Endothelial cell (in vitro differentiated cells): Measurements from ENCODE around the gene CCDC194. TPM values are rescaled to one million over a fixed set of nuclear protein-coding genes. Genes with fewer than 3 reads are reported as not detected.
A peak's percentile ranks its signal among the peaks of the same experiment; 100 is the strongest.

Experiments used
- DNase-seq: peaks from one replicate; pipeline ENCODE4 v3.0.0; 2021; ENCODE audit warnings: low spot score
- H3K27ac Mint-ChIP-seq: one replicate; pipeline ENCODE4 v1.8.0; 2021; ENCODE audit warnings: mixed read lengths, inconsistent platforms; ENCODE audit not compliant: unreplicated experiment
- H3K27me3 Mint-ChIP-seq: one replicate; pipeline ENCODE4 v1.8.0; 2021; ENCODE audit warnings: mild to moderate bottlenecking, moderate library complexity, mixed read lengths, inconsistent platforms; ENCODE audit not compliant: unreplicated experiment
- H3K36me3 Mint-ChIP-seq: one replicate; pipeline ENCODE4 v1.8.0; 2021; ENCODE audit warnings: mild to moderate bottlenecking, low read depth, mixed read lengths, inconsistent platforms; ENCODE audit not compliant: unreplicated experiment
- H3K4me1 Mint-ChIP-seq: one replicate; pipeline ENCODE4 v1.8.0; 2021; ENCODE audit warnings: mild to moderate bottlenecking, mixed read lengths, inconsistent platforms; ENCODE audit not compliant: unreplicated experiment
- H3K4me3 Mint-ChIP-seq: one replicate; pipeline ENCODE4 v1.8.0; 2021; ENCODE audit warnings: mild to moderate bottlenecking, mixed read lengths, inconsistent platforms; ENCODE audit not compliant: unreplicated experiment
- H3K9me3 Mint-ChIP-seq: one replicate; pipeline ENCODE4 v1.8.0; 2021; ENCODE audit warnings: mixed read lengths, inconsistent platforms; ENCODE audit not compliant: unreplicated experiment
- total RNA-seq: library from RNA; stranded (reverse); fragmentation: NEBNext Ultra II Directional; extraction: Animal tissue kit (Norgen Biotek cat#: 25700); gene quantifications from one replicate; pipeline ENCODE4 v1.2.1, GENCODE V29; 2021; ENCODE audit not compliant: unreplicated experiment
- TF ChIP-seq, protein P1 (sequence below): fragments of 200-600 bp; sonication (generic); IDR thresholded peaks from one replicate; pipeline ENCODE4 v1.5.0; 2021; ENCODE audit warnings: antibody characterized with exemption; ENCODE audit not compliant: unreplicated experiment

CCDC194 gene
- total RNA-seq, 1 donor from 2014 or later, result 2.7 TPM

DNA sequence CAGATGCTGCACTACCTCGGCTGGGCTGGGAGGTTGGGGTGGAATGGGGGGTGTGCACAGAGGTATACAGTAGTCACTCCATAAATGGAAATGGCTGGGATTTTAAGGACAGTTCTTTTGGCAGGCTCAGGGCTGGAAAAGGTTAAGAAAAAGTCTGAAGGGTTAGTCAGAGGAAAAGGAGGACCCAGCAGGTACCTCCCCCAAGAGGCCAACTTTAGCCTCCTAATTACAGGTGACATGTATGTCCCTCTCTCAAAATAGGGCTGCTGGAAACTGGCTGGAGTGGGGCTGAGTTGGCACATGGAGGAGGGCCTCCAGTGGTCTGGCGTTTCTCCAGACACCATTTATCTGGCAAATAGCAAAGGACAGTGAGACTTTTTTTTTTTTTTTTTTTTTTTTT, 994 bp downstream of the CCDC194 start:
- H3K27ac Mint-ChIP-seq, result no peak overlapping the region
- TF ChIP-seq, protein P1, sequence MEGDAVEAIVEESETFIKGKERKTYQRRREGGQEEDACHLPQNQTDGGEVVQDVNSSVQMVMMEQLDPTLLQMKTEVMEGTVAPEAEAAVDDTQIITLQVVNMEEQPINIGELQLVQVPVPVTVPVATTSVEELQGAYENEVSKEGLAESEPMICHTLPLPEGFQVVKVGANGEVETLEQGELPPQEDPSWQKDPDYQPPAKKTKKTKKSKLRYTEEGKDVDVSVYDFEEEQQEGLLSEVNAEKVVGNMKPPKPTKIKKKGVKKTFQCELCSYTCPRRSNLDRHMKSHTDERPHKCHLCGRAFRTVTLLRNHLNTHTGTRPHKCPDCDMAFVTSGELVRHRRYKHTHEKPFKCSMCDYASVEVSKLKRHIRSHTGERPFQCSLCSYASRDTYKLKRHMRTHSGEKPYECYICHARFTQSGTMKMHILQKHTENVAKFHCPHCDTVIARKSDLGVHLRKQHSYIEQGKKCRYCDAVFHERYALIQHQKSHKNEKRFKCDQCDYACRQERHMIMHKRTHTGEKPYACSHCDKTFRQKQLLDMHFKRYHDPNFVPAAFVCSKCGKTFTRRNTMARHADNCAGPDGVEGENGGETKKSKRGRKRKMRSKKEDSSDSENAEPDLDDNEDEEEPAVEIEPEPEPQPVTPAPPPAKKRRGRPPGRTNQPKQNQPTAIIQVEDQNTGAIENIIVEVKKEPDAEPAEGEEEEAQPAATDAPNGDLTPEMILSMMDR, result no peak
- H3K36me3 Mint-ChIP-seq, result peaks cover 4% of the 10 kb centered on the region
- peaks cover 13% of the 10 kb centered on the region for H3K4me1 Mint-ChIP-seq
- H3K27me3 Mint-ChIP-seq, result peaks cover 8% of the 10 kb centered on the region
- no peak overlapping the region for H3K4me3 Mint-ChIP-seq
- H3K9me3 Mint-ChIP-seq, result no peaks in the 10 kb centered on the region
- no peak for DNase-seq

DNA sequence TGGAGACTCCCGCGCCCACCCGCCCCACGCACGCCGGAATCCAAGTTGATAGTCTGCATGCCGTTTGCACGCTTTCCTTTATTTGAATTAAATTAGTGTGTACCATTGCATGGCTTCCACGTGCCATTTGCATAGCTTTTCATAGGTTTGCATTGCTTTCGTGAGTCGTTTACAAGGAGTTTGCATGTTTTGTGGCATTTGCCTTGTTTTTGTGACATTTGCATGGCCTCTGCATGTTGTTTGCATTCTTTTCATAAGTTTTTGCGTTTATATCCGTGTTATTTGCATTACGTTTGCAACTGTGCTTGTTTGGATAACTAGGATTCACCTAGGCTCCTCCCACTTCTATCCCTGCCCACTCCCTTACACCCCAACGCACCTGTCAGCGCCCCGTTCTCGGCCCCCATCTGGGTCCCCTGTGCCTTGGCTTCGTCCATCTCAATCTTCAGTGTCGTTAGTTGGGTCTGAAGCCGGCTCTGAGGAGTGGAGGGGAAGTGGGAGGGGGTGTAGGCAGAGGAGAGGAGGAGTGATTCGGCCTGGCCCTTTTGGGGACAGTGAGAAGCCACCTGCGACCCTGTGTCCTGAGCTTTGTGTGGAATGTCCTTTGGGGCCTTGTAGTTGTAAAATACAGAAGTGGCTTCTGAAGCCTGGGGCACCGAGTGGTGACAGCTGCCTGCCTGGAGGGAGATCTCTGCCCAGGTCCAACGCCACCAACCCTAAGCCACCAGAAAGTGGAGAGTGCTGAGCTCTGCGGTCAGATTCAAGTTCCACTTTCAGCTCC, 2.4 kb downstream of the CCDC194 start:
- TF ChIP-seq, protein P1, result peak; percentile 9

DNA sequence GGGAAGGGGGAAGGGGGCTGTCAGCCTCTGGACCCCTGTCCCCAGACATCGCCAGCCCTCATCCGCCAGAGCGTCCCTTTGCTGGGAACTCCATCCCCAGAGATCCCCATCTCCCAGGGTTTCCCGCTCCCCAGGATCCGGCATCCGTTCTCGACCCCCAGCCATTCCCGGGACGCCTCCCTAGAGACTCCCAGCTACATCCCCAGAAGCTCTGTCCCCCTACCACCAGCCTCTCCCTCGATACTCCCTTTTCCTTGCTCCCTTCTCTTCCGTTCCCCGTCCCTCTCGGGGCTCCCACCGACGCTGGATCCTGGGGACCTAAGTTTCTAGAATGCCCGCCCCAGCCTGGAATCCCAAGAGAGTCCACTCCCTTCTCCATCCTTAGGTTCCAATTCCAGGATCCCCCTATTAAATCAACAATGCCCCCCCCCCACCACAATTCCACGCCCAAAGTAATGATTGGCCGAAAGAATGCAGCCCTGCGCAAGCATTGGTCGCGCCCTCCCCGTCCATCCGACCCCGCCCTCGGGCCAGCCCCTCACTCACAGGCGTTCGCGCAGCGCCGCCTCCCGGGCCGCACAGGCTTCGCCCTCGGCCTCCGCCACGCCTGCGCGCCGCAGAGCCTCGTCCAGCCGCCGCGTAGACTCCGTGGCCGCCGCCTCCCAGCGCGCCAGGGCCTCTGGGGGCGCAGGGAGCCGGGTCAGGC, 3.2 kb downstream of the CCDC194 start:
- peaks cover 4% of the 10 kb centered on the region for H3K36me3 Mint-ChIP-seq
- H3K27me3 Mint-ChIP-seq, result peaks cover 8% of the 10 kb centered on the region
- H3K9me3 Mint-ChIP-seq, result no peaks in the 10 kb centered on the region
- no peak overlapping the region for H3K27ac Mint-ChIP-seq
- DNase-seq, result peak; percentile 95
- TF ChIP-seq, protein P1, result peak; percentile 54
- peak overlapping the region; percentile 93 for H3K4me3 Mint-ChIP-seq
- peaks cover 12% of the 10 kb centered on the region for H3K4me1 Mint-ChIP-seq

More for the DNA sequence above, 2.4 kb downstream of the CCDC194 start:
- no peak overlapping the region for H3K27ac Mint-ChIP-seq
- H3K9me3 Mint-ChIP-seq, result no peaks in the 10 kb centered on the region
- H3K4me3 Mint-ChIP-seq, result no peak overlapping the region
- peaks cover 4% of the 10 kb centered on the region for H3K36me3 Mint-ChIP-seq
- no peak for DNase-seq
- peaks cover 8% of the 10 kb centered on the region for H3K27me3 Mint-ChIP-seq
- peaks cover 11% of the 10 kb centered on the region for H3K4me1 Mint-ChIP-seq

DNA sequence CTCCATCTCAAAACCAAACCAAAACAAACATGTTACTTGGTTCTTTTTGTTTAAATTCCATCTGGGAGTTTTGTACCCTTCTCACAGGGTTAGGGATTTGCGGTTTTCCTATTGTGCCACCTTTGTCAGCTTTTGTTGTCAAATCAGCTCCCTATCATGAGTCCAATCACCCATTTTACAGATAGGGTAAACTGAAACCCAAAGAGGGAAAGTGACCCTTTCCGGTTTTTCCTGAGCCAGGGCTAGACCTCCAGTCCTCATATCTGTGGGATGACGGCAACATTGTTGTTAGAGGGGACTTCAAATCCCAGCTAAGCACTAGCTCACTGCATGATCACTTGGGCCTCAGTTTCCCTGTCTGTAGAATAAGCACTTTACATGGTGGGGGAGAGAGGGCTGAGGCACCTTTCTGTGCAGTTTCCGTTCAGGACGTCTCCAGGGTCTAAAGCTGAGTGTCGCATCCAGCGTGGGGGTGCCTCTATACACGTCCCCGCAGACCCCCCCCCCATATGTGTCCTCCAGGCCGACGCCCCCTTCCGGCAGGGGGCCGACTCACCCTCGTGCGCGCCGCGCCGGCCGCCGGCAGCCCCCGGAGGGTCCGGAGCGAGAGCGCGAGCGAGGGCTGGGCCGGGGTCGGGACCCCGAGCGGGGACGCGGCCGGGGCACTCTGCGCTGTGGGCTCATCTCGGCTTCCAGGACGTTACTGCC, 3.9 kb downstream of the CCDC194 start:
- peak overlapping the region; percentile 93 for H3K4me3 Mint-ChIP-seq
- H3K27me3 Mint-ChIP-seq, result peaks cover 5% of the 10 kb centered on the region
- DNase-seq, result peak; percentile 51

More for the DNA sequence above, 3.9 kb downstream of the CCDC194 start:
- TF ChIP-seq, protein P1, result peak; percentile 47
- Mint-ChIP-seq H3K9me3 (no peaks in the 10 kb centered on the region), H3K27ac (no peak overlapping the region), H3K36me3 (peaks cover 4% of the 10 kb centered on the region), H3K4me1 (peaks cover 13% of the 10 kb centered on the region)
